Measurements from ENCODE around the gene ACSM3.
"Not testable (repeated sequence)": the region's sequence is repeated elsewhere in the genome, so short reads cannot be mapped to it uniquely, and the experiment has no call there.

ACSM3 gene

DNA sequence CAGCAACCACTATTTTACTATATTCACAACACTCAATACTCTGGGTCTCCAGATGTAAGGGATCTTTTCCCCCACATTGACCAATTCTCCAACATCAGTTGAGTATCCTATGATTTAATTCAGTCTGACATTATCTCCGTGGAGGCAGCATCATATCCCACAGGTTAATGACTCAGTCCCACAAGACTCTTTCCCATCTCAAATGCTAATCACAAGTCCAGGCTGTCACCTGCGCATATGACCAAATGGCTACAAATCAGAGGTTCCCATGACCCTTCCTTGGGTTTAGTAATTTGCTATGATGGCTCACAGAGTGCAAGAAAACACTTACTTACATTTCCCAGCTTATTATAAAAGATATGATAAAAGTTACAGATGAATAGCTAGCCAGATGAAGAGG is 18.7 kb downstream of the ACSM3 start:
- no peak overlapping the region for H3K4me3 ChIP-seq (ENCODE audit: low read length)
- no peaks in the 10 kb centered on the region for H3K27me3 ChIP-seq (ENCODE audit: insufficient read depth, low read length)
- H3K9me3 ChIP-seq (ENCODE audit: insufficient read depth, low read depth, low read length), result no peaks in the 10 kb centered on the region
- no peaks in the 10 kb centered on the region for H3K36me3 ChIP-seq (ENCODE audit: insufficient read depth, low read depth, low read length)
- H3K27ac ChIP-seq (ENCODE audit: low read length), result no peak overlapping the region
- no peaks in the 10 kb centered on the region for H3K4me1 ChIP-seq (ENCODE audit: insufficient read depth, low read length)
- H3K9ac ChIP-seq (ENCODE audit: low read depth, low read length), result no peak overlapping the region

DNA sequence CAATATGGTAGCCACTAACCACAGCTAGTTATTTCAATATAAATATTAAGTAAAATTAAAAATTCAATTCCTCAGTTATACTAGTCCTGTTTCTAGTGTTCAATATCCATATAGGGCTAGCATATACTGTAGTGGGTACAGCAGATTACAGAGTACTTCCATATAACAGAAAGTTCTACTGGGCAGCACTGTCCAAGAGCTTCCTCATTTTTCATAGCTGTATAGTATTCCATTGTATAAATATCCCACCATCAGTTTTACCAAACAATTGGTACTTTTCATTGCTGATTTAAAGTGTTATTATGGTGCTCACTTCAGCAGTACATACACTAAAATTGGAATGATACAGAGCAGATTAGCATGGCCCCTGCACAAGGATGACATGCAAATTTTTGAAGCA is 20.4 kb downstream of the ACSM3 start:
- no peaks in the 10 kb centered on the region for H3K4me1 ChIP-seq (ENCODE audit: insufficient read depth, low read length)
- H3K9me3 ChIP-seq (ENCODE audit: insufficient read depth, low read depth, low read length), result no peaks in the 10 kb centered on the region
- no peaks in the 10 kb centered on the region for H3K27me3 ChIP-seq (ENCODE audit: insufficient read depth, low read length)
- no peak overlapping the region for H3K27ac ChIP-seq (ENCODE audit: low read length)
- no peak overlapping the region for H3K9ac ChIP-seq (ENCODE audit: low read depth, low read length)
- H3K36me3 ChIP-seq (ENCODE audit: insufficient read depth, low read depth, low read length), result no peaks in the 10 kb centered on the region
- H3K4me3 ChIP-seq (ENCODE audit: low read length), result no peak overlapping the region

DNA sequence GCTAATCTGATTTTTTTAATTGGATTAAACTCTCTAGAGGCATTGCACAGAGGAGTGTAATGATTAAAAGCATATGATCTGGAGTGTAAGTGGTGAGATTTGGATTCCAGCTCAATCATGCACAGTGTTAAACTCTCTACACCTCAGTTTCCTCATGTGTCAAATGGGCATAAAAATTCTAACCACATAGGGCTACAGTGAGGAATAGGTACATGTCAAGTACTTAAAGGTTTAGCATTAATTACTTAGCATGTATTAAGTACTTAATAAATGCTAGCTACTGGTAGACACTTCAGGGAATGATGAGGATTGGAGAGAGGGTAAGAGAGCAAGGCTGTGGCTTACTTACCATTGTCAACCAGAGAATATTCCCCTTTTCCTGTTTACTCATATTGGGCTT is 25.3 kb downstream of the ACSM3 start:
- Histone ChIP-seq H3K4me1 (ENCODE audit: insufficient read depth, low read length) (peaks cover 6% of the 10 kb centered on the region; the same call in 1 of the 2 replicates), H3K27me3 (ENCODE audit: insufficient read depth, low read length) (no peaks in the 10 kb centered on the region), H3K36me3 (ENCODE audit: insufficient read depth, low read depth, low read length) (no peaks in the 10 kb centered on the region), H3K4me3 (ENCODE audit: low read length) (no peak overlapping the region), H3K9ac (ENCODE audit: low read depth, low read length) (no peak overlapping the region), H3K27ac (ENCODE audit: low read length) (no peak overlapping the region), H3K9me3 (ENCODE audit: insufficient read depth, low read depth, low read length) (no peaks in the 10 kb centered on the region)

DNA sequence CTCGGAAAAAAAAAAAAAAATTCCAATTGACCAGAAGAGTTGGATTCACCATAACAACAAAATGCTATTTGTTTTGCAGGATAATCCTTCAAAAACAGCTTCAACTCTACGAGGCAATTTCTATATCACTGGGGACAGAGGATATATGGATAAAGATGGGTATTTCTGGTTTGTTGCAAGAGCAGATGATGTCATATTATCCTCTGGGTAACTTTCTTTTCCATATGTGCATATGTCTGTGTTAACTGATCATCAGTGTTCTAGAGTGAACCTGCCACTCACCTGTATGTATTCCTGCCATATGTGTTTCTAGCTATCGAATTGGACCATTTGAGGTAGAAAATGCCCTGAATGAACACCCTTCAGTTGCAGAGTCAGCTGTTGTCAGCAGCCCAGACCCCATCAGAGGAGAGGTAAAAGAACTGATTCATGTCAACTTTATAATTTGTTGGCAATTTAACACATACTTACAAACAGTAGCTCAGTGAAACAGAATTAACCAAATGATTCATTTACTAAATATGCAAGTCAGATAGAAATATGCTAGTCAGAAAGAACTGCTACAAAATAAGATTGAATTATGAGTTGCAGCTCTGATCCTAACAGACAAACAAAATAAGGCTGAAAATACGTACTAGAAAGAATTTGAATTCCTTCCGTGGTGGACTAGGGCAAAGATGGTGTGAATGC is 28.3 kb downstream of the ACSM3 start:
- peaks cover 6% of the 10 kb centered on the region; the same call in 1 of the 2 replicates for H3K4me1 ChIP-seq (ENCODE audit: insufficient read depth, low read length)
- no peaks in the 10 kb centered on the region for H3K27me3 ChIP-seq (ENCODE audit: insufficient read depth, low read length)
- H3K36me3 ChIP-seq (ENCODE audit: insufficient read depth, low read depth, low read length), result peaks cover 7% of the 10 kb centered on the region; the same call in 1 of the 2 replicates
- no peak overlapping the region for H3K9ac ChIP-seq (ENCODE audit: low read depth, low read length)
- no peak overlapping the region for H3K4me3 ChIP-seq (ENCODE audit: low read length)
- no peaks in the 10 kb centered on the region for H3K9me3 ChIP-seq (ENCODE audit: insufficient read depth, low read depth, low read length)
- no peak overlapping the region for H3K27ac ChIP-seq (ENCODE audit: low read length)

DNA sequence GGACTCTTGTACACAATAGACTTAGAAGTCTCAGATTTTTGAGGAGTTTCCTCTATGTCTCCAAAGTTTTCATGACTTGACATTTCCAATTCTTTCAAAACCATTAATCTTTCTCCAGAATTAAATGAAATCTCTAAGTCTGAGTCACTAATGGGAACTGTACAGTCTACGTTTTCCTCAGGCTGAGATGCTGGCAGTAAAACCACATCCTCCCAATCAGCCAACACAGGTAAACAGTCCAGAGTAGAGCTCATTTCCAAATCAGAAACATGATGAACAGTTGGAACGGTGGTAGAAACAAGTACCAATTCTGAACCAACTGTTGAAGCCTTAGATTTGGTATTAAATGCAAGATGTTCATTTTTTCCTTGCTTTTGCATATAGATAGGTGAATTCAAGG is 34.5 kb downstream of the ACSM3 start:
- no peak overlapping the region for H3K27ac ChIP-seq (ENCODE audit: low read length)
- no peak overlapping the region for H3K9ac ChIP-seq (ENCODE audit: low read depth, low read length)
- H3K4me1 ChIP-seq (ENCODE audit: insufficient read depth, low read length), result no peaks in the 10 kb centered on the region
- peaks cover 32% of the 10 kb centered on the region for H3K36me3 ChIP-seq (ENCODE audit: insufficient read depth, low read depth, low read length)
- no peak overlapping the region for H3K4me3 ChIP-seq (ENCODE audit: low read length)
- H3K9me3 ChIP-seq (ENCODE audit: insufficient read depth, low read depth, low read length), result no peaks in the 10 kb centered on the region
- no peaks in the 10 kb centered on the region for H3K27me3 ChIP-seq (ENCODE audit: insufficient read depth, low read length)

DNA sequence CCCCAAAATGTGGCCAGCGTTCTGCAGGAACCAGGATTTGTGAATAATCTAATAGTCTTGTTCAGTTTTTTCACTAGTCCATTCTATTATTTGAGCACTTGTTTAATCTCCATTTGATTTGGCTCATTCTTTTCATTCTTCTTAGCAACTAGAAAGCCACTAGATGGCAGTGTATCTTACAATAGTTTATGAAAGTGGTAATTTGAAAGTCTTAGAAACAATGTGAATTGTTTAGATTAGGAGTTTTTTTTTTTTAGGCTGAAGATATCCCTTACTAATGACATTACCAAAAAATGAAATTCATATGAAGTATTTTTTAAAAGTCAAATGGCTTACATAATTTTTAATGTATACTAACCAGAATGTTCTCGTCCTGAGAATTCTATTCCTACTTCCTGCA is 35.8 kb downstream of the ACSM3 start:
- peaks cover 32% of the 10 kb centered on the region for H3K36me3 ChIP-seq (ENCODE audit: insufficient read depth, low read depth, low read length)

DNA sequence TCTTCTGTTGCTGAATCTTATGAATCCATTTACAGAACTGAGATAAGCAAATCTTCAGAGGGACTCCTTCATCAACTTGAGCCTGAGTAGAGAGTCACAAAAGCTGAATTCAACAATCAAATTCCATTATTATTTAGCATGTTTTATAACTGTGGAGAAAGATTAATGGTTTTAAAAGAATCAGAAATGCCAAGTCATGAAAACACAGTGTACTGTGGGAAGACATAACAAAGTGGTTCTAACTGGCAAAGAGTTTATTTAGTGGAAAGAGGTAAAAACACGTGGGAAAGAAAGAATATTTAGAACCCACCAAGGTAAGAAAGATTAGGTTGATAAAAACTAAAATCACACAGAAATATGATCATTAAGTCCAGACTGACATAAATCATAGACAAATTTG is 37.5 kb downstream of the ACSM3 start:
- Histone ChIP-seq H3K4me1 (ENCODE audit: insufficient read depth, low read length) (no peaks in the 10 kb centered on the region), H3K27me3 (ENCODE audit: insufficient read depth, low read length) (no peaks in the 10 kb centered on the region), H3K9ac (ENCODE audit: low read depth, low read length) (no peak overlapping the region), H3K9me3 (ENCODE audit: insufficient read depth, low read depth, low read length) (no peaks in the 10 kb centered on the region), H3K27ac (ENCODE audit: low read length) (no peak overlapping the region), H3K4me3 (ENCODE audit: low read length) (no peak overlapping the region), H3K36me3 (ENCODE audit: insufficient read depth, low read depth, low read length) (peaks cover 32% of the 10 kb centered on the region)

More for the DNA sequence above, 35.8 kb downstream of the ACSM3 start:
- Histone ChIP-seq H3K4me3 (ENCODE audit: low read length) (no peak overlapping the region), H3K9ac (ENCODE audit: low read depth, low read length) (no peak overlapping the region), H3K27ac (ENCODE audit: low read length) (no peak overlapping the region), H3K27me3 (ENCODE audit: insufficient read depth, low read length) (no peaks in the 10 kb centered on the region), H3K4me1 (ENCODE audit: insufficient read depth, low read length) (no peaks in the 10 kb centered on the region), H3K9me3 (ENCODE audit: insufficient read depth, low read depth, low read length) (no peaks in the 10 kb centered on the region)

DNA sequence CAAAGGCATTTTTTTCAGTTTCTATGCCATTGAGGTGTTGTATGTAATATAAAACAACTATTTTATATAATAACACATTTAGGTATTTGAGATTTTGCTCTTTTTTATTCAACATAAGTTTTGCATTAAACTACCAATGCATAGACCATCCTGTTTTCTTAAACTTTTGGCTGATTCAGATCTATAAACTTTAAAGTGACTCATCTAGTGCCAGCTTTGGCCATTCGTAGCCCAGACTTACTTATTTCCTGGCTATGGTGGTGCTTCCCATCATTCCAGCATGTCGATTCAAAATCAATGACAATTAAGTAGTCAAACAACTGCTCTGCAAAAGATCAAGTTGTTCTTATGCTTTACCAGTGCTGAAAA is 39.4 kb downstream of the ACSM3 start:
- no peaks in the 10 kb centered on the region for H3K9me3 ChIP-seq (ENCODE audit: insufficient read depth, low read depth, low read length)
- peaks cover 18% of the 10 kb centered on the region for H3K36me3 ChIP-seq (ENCODE audit: insufficient read depth, low read depth, low read length)
- no peak overlapping the region for H3K4me3 ChIP-seq (ENCODE audit: low read length)
- no peak overlapping the region for H3K27ac ChIP-seq (ENCODE audit: low read length)
- no peaks in the 10 kb centered on the region for H3K4me1 ChIP-seq (ENCODE audit: insufficient read depth, low read length)
- H3K27me3 ChIP-seq (ENCODE audit: insufficient read depth, low read length), result no peaks in the 10 kb centered on the region
- no peak overlapping the region for H3K9ac ChIP-seq (ENCODE audit: low read depth, low read length)

DNA sequence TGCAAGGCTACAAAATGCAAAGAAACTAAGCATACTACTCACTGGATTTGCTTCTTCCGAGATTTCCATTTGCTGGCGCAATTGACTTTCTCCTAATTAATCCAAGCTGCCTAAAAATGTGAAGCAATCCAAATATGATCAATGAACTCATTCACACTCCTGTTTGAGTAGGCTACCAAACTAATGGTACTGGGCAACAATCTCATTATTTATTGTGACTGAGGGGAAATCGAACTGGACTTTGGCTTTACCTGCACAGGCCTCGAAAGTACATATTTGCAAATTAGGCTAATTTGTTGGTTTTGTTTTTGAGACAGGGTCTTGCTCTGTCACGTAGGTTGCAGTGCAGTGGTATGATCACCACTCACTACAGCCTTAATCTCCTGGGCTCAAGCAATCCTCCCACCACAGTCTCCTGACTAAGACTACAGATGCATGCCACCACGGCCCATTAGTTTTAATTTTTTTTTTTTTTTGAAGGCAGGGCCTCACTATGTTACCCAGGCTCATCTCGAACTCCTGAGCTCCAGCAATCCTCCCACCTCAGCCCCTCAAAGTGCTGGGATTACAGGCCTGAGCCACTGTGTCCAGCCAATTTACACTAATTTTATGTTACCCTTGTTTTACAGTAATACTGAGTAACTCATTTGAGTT is 39.9 kb downstream of the ACSM3 start:
- peaks cover 14% of the 10 kb centered on the region for H3K36me3 ChIP-seq (ENCODE audit: insufficient read depth, low read depth, low read length)
- H3K9ac ChIP-seq (ENCODE audit: low read depth, low read length), result no peak overlapping the region
- no peak overlapping the region for H3K4me3 ChIP-seq (ENCODE audit: low read length)
- no peak overlapping the region for H3K27ac ChIP-seq (ENCODE audit: low read length)
- no peaks in the 10 kb centered on the region for H3K27me3 ChIP-seq (ENCODE audit: insufficient read depth, low read length)
- H3K9me3 ChIP-seq (ENCODE audit: insufficient read depth, low read depth, low read length), result no peaks in the 10 kb centered on the region
- no peaks in the 10 kb centered on the region for H3K4me1 ChIP-seq (ENCODE audit: insufficient read depth, low read length)

DNA sequence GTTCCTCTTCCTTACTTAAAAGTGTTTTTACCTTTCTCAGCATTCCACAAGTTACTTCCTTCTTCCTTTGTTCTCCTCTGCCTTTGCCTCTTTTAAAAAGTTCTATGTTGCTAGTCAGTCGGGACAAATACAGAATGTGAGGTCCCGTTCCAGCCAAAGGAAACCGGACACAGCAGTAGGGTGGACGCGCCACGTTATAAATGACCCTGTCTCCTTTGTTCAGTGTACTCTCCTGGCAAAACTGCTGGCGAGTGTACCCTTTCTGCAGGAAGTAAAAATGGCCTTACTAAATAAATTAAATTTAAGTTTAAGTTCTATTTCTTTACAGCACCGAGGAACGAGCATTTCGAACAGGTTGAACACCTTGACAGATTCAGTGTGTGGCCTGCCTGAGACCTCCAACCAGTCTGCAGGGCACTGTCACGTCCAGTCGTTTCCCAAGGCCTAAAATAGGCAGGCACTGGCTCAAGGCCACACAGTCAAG is 41.9 kb downstream of the ACSM3 start:
- not testable (repeated sequence) for H3K9me3 ChIP-seq (ENCODE audit: insufficient read depth, low read depth, low read length); H3K27me3 ChIP-seq (ENCODE audit: insufficient read depth, low read length); H3K4me1 ChIP-seq (ENCODE audit: insufficient read depth, low read length); H3K36me3 ChIP-seq (ENCODE audit: insufficient read depth, low read depth, low read length)
- H3K9ac ChIP-seq (ENCODE audit: low read depth, low read length), result peak overlapping the region; percentile 98
- H3K4me3 ChIP-seq (ENCODE audit: low read length), result peak overlapping the region; percentile 98
- peak overlapping the region; percentile 27 for H3K27ac ChIP-seq (ENCODE audit: low read length)

DNA sequence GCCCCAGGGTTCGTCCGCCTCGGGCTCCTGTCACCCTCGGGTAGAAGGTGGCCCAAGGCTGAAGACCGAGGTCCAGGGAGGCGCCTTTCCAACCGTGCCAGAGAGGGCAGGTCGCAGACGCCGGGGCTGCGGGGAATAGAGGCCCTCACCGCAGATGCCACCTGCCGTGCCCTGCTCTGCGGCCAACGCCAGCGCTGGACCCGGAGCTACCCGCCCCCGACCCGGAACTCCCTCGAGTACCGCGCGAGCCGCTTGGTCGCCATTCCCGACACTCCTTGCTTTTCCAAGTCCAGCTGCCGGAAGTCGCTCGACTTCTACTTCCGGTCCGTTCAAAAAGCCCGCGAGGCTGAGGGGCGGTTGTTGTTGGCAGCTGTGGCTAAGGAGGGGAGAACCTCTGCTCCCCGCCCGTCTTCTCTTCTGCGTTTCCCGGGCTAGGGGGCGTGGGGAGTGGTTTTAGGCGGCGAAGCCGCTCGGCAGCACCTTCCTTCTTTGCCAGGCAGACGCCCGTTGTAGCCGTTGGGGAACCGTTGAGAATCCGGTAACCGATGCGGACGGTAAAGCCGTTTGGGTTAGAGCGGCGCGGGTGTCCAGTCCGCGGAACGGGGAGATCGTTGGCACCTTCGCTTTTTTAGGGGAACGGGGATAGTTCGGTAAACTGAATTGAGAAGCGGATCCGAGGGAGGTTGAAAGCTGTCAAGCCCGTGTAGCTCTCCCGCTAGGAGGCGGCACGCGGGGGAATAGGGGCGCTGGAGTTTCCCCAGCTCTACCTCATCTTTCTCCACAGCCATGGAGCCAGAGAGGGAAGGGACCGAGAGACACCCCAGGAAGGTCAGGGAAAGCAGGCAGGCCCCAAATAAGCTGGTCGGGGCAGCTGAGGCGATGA is 42.6 kb downstream of the ACSM3 start, which contains the start of the genes ERI2 and REXO5:
Gene ERI2, minus strand, starts transcription at position 305 of the 883 bp plus-strand sequence. Its CDS starts 42 bp downstream, at position 263.
Gene REXO5, plus strand, starts transcription at position 360 of the 883 bp plus-strand sequence. Its CDS starts 427 bp downstream, at position 787.
- Histone ChIP-seq H3K4me1 (ENCODE audit: insufficient read depth, low read length) (no peaks in the 10 kb centered on the region), H3K36me3 (ENCODE audit: insufficient read depth, low read depth, low read length) (peaks cover 1% of the 10 kb centered on the region), H3K9me3 (ENCODE audit: insufficient read depth, low read depth, low read length) (no peaks in the 10 kb centered on the region), H3K27me3 (ENCODE audit: insufficient read depth, low read length) (no peaks in the 10 kb centered on the region), H3K4me3 (ENCODE audit: low read length) (peak within 1 kb of the TSS; percentile 98), H3K27ac (ENCODE audit: low read length) (peak within 1 kb of the TSS; percentile 27), H3K9ac (ENCODE audit: low read depth, low read length) (peak within 1 kb of the TSS; percentile 98)
